Testis (tissue), 3 donors: ENCODE results near the gene CA9. TPM values are rescaled to one million over a fixed set of nuclear protein-coding genes. Genes with fewer than 3 reads are reported as not detected.
A peak's percentile ranks its signal among the peaks of the same experiment; 100 is the strongest.

Source experiments
- DNase-seq: peaks from one replicate; pipeline ENCODE4 v3.0.0-alpha.2; 2019
- H3K27ac ChIP-seq, 2 donors: fragments of 200-600 bp; sonication (generic); one replicate each; pipeline ENCODE4 v1.5.1; 2019
- H3K27me3 ChIP-seq: fragments of 200-600 bp; sonication (generic); one replicate; pipeline ENCODE4 v1.5.1; 2019
- H3K36me3 ChIP-seq: fragments of 200-600 bp; sonication (generic); one replicate; pipeline ENCODE4 v1.5.1; 2017; ENCODE audit warnings: low read depth; ENCODE audit errors: missing control alignments
- H3K4me1 ChIP-seq: fragments of 200-600 bp; sonication (generic); one replicate; pipeline ENCODE4 v1.5.1; 2019
- H3K4me3 ChIP-seq, 2 donors: fragments of 200-600 bp; sonication (generic); one replicate each; pipeline ENCODE4 v1.5.1; 2017 to 2019
- H3K9me3 ChIP-seq: fragments of 200-600 bp; sonication (generic); one replicate; pipeline ENCODE4 v1.5.1; 2017
- CTCF ChIP-seq, 3 experiments: fragments of 450-650 bp in 2 of 3; fragments of 200-600 bp in 1 of 3; sonication (generic) in 1 of 3; IDR thresholded peaks; one replicate each; pipeline ENCODE4 v1.5.1; 2016 to 2019; ENCODE audit warnings: antibody characterized with exemption in 3 of 3, mild to moderate bottlenecking in 2 of 3, moderate library complexity in 1 of 3
- POLR2A ChIP-seq: fragments of 450-650 bp; IDR thresholded peaks from one replicate; pipeline ENCODE4 v1.6.1; 2017; ENCODE audit warnings: antibody characterized with exemption, mild to moderate bottlenecking, moderate library complexity
- WGBS, 2 donors: methylation state at CpG; one replicate each; pipeline ENCODE4 v1.1.5; 2018; 5-methylcytosine and 5-hydroxymethylcytosine counted together
- intact Hi-C: fragments of 100-400 bp; cut with DNase I; formaldehyde crosslinking; loops from one replicate; pipeline ENCODE4 v1.15.1; 2023; ENCODE audit warnings: low total_unique reads
- polyA plus RNA-seq: library from polyadenylated mRNA; stranded (reverse); fragments of 350-450 nt; fragmentation: Illumina TruSeq; extraction: RNeasy Lipid Tissue Mini Kit (QIAGEN cat#74804); gene quantifications from one replicate; pipeline ENCODE4 v1.2.3, GENCODE V29; 2014; ENCODE audit warnings: low read depth, low replicate concordance; ENCODE audit not compliant: insufficient read depth
- total RNA-seq, 2 donors: library from RNA; depleted of rRNA; stranded (reverse); fragments of >200 nt; gene quantifications; one replicate each; pipeline ENCODE4 v1.2.3, GENCODE V29; 2016

Gene CA9
- total and polyA plus RNA-seq, 3 donors from 2014 or later: 11.0 to 50.5 (median 36.8) TPM

GRCh38 chr9:35684921-35685320 lies 11.2 kb downstream of the CA9 start:
- H3K27me3 ChIP-seq: no peaks in the 10 kb centered on the region
- 89 to 92% methylated on average over 8 to 10 of the region's 10 CpGs for WGBS, 2 donors
- no peak for DNase-seq
- no peaks in the 10 kb centered on the region for H3K9me3 ChIP-seq
- H3K36me3 ChIP-seq: no peaks in the 10 kb centered on the region
- TF ChIP-seq CTCF (IDR thresholded peaks at IDR 0.05) (no peak), POLR2A (no peak)
- intact Hi-C loops: no loop called here
- H3K4me3 ChIP-seq: no peak overlapping the region
- H3K4me1 ChIP-seq: peaks cover 10% of the 10 kb centered on the region
- H3K27ac ChIP-seq: no peak overlapping the region

- Histone ChIP-seq H3K36me3 (no peaks in the 10 kb centered on the region), H3K27ac (no peak overlapping the region), H3K4me1 (peaks cover 10% of the 10 kb centered on the region), H3K9me3 (no peaks in the 10 kb centered on the region), H3K4me3 (no peak overlapping the region), H3K27me3 (no peaks in the 10 kb centered on the region)
- intact Hi-C loops: no loop called here
- 63 to 65% methylated on average over 6 to 13 of the region's 13 CpGs for WGBS, 2 donors
- DNase-seq: no peak
- no peak for TF ChIP-seq CTCF (IDR thresholded peaks at IDR 0.05)
- no peak for TF ChIP-seq POLR2A
Measured at GRCh38 chr9:35685506-35685905, 11.8 kb downstream of the CA9 start.

GRCh38 chr9:35686222-35687203 lies 12.8 kb downstream of the CA9 start:
- no peaks in the 10 kb centered on the region for H3K36me3 ChIP-seq

GRCh38 chr9:35687306-35687705 lies 13.6 kb downstream of the CA9 start:
- no peak for DNase-seq
- no peak overlapping the region for H3K4me3 ChIP-seq
- peak overlapping the region; percentile 35 to 93 for H3K27ac ChIP-seq
- TF ChIP-seq CTCF (IDR thresholded peaks at IDR 0.05) (no peak), POLR2A (no peak)
- H3K9me3 ChIP-seq: no peaks in the 10 kb centered on the region
- H3K36me3 ChIP-seq: no peaks in the 10 kb centered on the region
- H3K4me1 ChIP-seq: peaks cover 17% of the 10 kb centered on the region
- 54 to 75% methylated on average over 2 of the region's 2 CpGs for WGBS, 2 donors
- intact Hi-C loops: no loop called here
- no peaks in the 10 kb centered on the region for H3K27me3 ChIP-seq

More at GRCh38 chr9:35686222-35687203, 12.8 kb downstream of the CA9 start:
- Histone ChIP-seq H3K27ac (peak overlapping the region; percentile 35 to 93), H3K27me3 (no peaks in the 10 kb centered on the region), H3K9me3 (no peaks in the 10 kb centered on the region), H3K4me1 (peaks cover 14% of the 10 kb centered on the region), H3K4me3 (no peak overlapping the region)
- TF ChIP-seq POLR2A (no peak), CTCF (IDR thresholded peaks at IDR 0.05) (no peak)
- intact Hi-C loops: no loop called here
- no peak for DNase-seq
- 59 to 60% methylated on average over 8 to 11 of the region's 11 CpGs for WGBS, 2 donors
